Measurements from ENCODE around the gene DYNC1H1. TPM values are rescaled to one million over a fixed set of nuclear protein-coding genes. Genes with fewer than 3 reads are reported as not detected.

Gene DYNC1H1
- total and polyA plus RNA-seq, 2 donors (not counting 1 experiment from before 2014, with no cell fraction given), result 128 to 677 TPM

- Histone ChIP-seq H3K4me3 (replicated peaks in 1 of 4; ENCODE audit: control extremely low read depth in 1 of 4, insufficient read depth in 1 of 4, low read depth in 3 of 4, low read length in 4 of 4) (no peak overlapping the region), H2AFZ (ENCODE audit: low read length) (no peak overlapping the region), H4K20me1 (ENCODE audit: control insufficient read depth, extremely low read depth, insufficient read depth, low read length) (no peaks in the 10 kb centered on the region), H3K4me1 (ENCODE audit: control insufficient read depth, extremely low read depth, insufficient read depth, low read length) (no peaks in the 10 kb centered on the region), H3K79me2 (ENCODE audit: control insufficient read depth, insufficient read depth, low read length) (no peaks in the 10 kb centered on the region), H3K4me2 (ENCODE audit: extremely low read depth, insufficient read depth, low read length) (no peak overlapping the region), H3K27me3 (ENCODE audit: control insufficient read depth, insufficient read depth, low read length) (no peaks in the 10 kb centered on the region), H3K9ac (ENCODE audit: insufficient read depth, low read length) (no peak overlapping the region), H3K36me3 (ENCODE audit: control insufficient read depth, insufficient read depth, low read length) (peaks cover 37% of the 10 kb centered on the region), H3K9me3 (ENCODE audit: control insufficient read depth, insufficient read depth, low read depth, low read length) (no peaks in the 10 kb centered on the region), H3K27ac (ENCODE audit: insufficient read depth, low read length) (no peak overlapping the region)
- no peak for DNase-seq (ENCODE audit: low read depth in 2 of 2)
- TF ChIP-seq, protein P1, sequence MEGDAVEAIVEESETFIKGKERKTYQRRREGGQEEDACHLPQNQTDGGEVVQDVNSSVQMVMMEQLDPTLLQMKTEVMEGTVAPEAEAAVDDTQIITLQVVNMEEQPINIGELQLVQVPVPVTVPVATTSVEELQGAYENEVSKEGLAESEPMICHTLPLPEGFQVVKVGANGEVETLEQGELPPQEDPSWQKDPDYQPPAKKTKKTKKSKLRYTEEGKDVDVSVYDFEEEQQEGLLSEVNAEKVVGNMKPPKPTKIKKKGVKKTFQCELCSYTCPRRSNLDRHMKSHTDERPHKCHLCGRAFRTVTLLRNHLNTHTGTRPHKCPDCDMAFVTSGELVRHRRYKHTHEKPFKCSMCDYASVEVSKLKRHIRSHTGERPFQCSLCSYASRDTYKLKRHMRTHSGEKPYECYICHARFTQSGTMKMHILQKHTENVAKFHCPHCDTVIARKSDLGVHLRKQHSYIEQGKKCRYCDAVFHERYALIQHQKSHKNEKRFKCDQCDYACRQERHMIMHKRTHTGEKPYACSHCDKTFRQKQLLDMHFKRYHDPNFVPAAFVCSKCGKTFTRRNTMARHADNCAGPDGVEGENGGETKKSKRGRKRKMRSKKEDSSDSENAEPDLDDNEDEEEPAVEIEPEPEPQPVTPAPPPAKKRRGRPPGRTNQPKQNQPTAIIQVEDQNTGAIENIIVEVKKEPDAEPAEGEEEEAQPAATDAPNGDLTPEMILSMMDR (conservative IDR thresholded peaks at IDR 0.05 in 1 of 2, IDR thresholded peaks at IDR 0.05 in 1 of 2; ENCODE audit: low read depth in 1 of 2, low read length in 2 of 2), result no peak
- TF ChIP-seq EZH2 (IDR thresholded peaks at IDR 0.05; ENCODE audit: low read length, missing control alignments), result no peak
Observed at GRCh38 chr14:102035914-102036313, 71.5 kb downstream of the DYNC1H1 start.

DNA sequence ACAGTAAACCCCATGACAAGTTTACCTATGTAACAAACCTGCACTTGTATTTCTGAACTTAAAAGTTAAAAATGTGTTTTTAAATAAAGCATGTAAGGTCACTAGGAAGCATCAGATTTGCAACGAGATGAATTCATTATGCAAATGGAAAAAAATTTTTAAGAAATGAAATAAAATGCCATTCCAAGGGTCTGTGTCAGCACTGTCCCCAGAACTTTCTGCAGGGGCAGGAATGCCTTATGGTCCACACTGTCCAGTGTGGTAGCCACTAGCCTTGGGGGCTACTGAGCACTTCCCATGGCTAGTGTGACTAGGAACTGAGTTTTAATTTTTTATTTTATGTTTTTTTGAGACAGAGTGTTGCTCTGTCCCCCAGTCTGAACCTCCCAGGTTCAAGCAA, 73.3 kb downstream of the DYNC1H1 start:
- Histone ChIP-seq H3K27me3 (ENCODE audit: control insufficient read depth, insufficient read depth, low read length) (no peaks in the 10 kb centered on the region), H3K79me2 (ENCODE audit: control insufficient read depth, insufficient read depth, low read length) (no peaks in the 10 kb centered on the region), H3K27ac (ENCODE audit: insufficient read depth, low read length) (no peak overlapping the region), H4K20me1 (ENCODE audit: control insufficient read depth, extremely low read depth, insufficient read depth, low read length) (no peaks in the 10 kb centered on the region), H3K9ac (ENCODE audit: insufficient read depth, low read length) (no peak overlapping the region), H3K9me3 (ENCODE audit: control insufficient read depth, insufficient read depth, low read depth, low read length) (no peaks in the 10 kb centered on the region), H3K4me3 (replicated peaks in 1 of 4; ENCODE audit: control extremely low read depth in 1 of 4, insufficient read depth in 1 of 4, low read depth in 3 of 4, low read length in 4 of 4) (no peak overlapping the region), H3K4me1 (ENCODE audit: control insufficient read depth, extremely low read depth, insufficient read depth, low read length) (no peaks in the 10 kb centered on the region), H2AFZ (ENCODE audit: low read length) (no peak overlapping the region), H3K36me3 (ENCODE audit: control insufficient read depth, insufficient read depth, low read length) (peaks cover 47% of the 10 kb centered on the region), H3K4me2 (ENCODE audit: extremely low read depth, insufficient read depth, low read length) (no peak overlapping the region)
- no peak for DNase-seq (ENCODE audit: low read depth in 2 of 2)
- TF ChIP-seq, protein P1 (conservative IDR thresholded peaks at IDR 0.05 in 1 of 2, IDR thresholded peaks at IDR 0.05 in 1 of 2; ENCODE audit: low read depth in 1 of 2, low read length in 2 of 2), result no peak
- no peak for TF ChIP-seq EZH2 (IDR thresholded peaks at IDR 0.05; ENCODE audit: low read length, missing control alignments)

GRCh38 chr14:102039157-102039556, 74.8 kb downstream of the DYNC1H1 start:
- peaks cover 42% of the 10 kb centered on the region for H3K36me3 ChIP-seq (ENCODE audit: control insufficient read depth, insufficient read depth, low read length)
- H4K20me1 ChIP-seq (ENCODE audit: control insufficient read depth, extremely low read depth, insufficient read depth, low read length), result no peaks in the 10 kb centered on the region

More at GRCh38 chr14:102039157-102039556, 74.8 kb downstream of the DYNC1H1 start:
- no peak for TF ChIP-seq EZH2 (IDR thresholded peaks at IDR 0.05; ENCODE audit: low read length, missing control alignments)
- TF ChIP-seq, protein P1 (conservative IDR thresholded peaks at IDR 0.05 in 1 of 2, IDR thresholded peaks at IDR 0.05 in 1 of 2; ENCODE audit: low read depth in 1 of 2, low read length in 2 of 2), result no peak
- H3K4me3 ChIP-seq (replicated peaks in 1 of 4; ENCODE audit: control extremely low read depth in 1 of 4, insufficient read depth in 1 of 4, low read depth in 3 of 4, low read length in 4 of 4), result no peak overlapping the region
- H3K9ac ChIP-seq (ENCODE audit: insufficient read depth, low read length), result no peak overlapping the region
- DNase-seq (ENCODE audit: low read depth in 2 of 2), result no peak
- no peaks in the 10 kb centered on the region for H3K79me2 ChIP-seq (ENCODE audit: control insufficient read depth, insufficient read depth, low read length)
- no peak overlapping the region for H2AFZ ChIP-seq (ENCODE audit: low read length)
- no peaks in the 10 kb centered on the region for H3K27me3 ChIP-seq (ENCODE audit: control insufficient read depth, insufficient read depth, low read length)
- H3K27ac ChIP-seq (ENCODE audit: insufficient read depth, low read length), result no peak overlapping the region
- no peak overlapping the region for H3K4me2 ChIP-seq (ENCODE audit: extremely low read depth, insufficient read depth, low read length)
- H3K4me1 ChIP-seq (ENCODE audit: control insufficient read depth, extremely low read depth, insufficient read depth, low read length), result no peaks in the 10 kb centered on the region
- H3K9me3 ChIP-seq (ENCODE audit: control insufficient read depth, insufficient read depth, low read depth, low read length), result no peaks in the 10 kb centered on the region

Data from fibroblast of lung (primary cell).